GM12865 (cell line): ENCODE results near the gene CGB5.
"Not testable (repeated sequence)": the region's sequence is repeated elsewhere in the genome, so short reads cannot be mapped to it uniquely, and the experiment has no call there.

Source experiments
- DNase-seq: peaks from one replicate; pipeline ENCODE4 v3.0.0; 2010; ENCODE audit warnings: low read depth
- H3K4me3 ChIP-seq: 2 replicates; pipeline ENCODE4 v1.5.1; 2011; ENCODE audit warnings: mild to moderate bottlenecking, low read depth, low read length, control low read depth
- CTCF ChIP-seq: IDR thresholded peaks from 2 replicates; pipeline ENCODE4 v1.5.1; 2011; ENCODE audit warnings: low read length, control low read depth, low read depth, inconsistent platforms; ENCODE audit not compliant: insufficient read depth; ENCODE audit errors: missing control alignments

Gene CGB5

GRCh38 chr19:49022116-49022515, 21.5 kb upstream of the CGB5 start:
- no peak for DNase-seq
- TF ChIP-seq CTCF, result no peak

GRCh38 chr19:49024233-49024632, 19.4 kb upstream of the CGB5 start, which contains the start of gene CGB3:
TSS of gene CGB3 (minus strand) at chr19:49024333. CDS start at chr19:49023971, 362 bp downstream.
- H3K4me3 ChIP-seq, DNase-seq: not testable (repeated sequence)

More at GRCh38 chr19:49022116-49022515, 21.5 kb upstream of the CGB5 start:
- no peak overlapping the region for H3K4me3 ChIP-seq

GRCh38 chr19:49025088-49025487, 18.6 kb upstream of the CGB5 start:
- not testable (repeated sequence) for H3K4me3 ChIP-seq, DNase-seq

GRCh38 chr19:49025599-49025998, 18.0 kb upstream of the CGB5 start:
- not testable (repeated sequence) for DNase-seq, H3K4me3 ChIP-seq

GRCh38 chr19:49028686-49029085, 15.0 kb upstream of the CGB5 start:
- not testable (repeated sequence) for H3K4me3 ChIP-seq, DNase-seq

GRCh38 chr19:49029749-49030148, 13.9 kb upstream of the CGB5 start:
- not testable (repeated sequence) for H3K4me3 ChIP-seq, DNase-seq

- DNase-seq, result not testable (repeated sequence)
These were observed 13.3 kb upstream of the CGB5 start for GRCh38 chr19:49030323-49030722.

GRCh38 chr19:49031642-49032301, 11.9 kb upstream of the CGB5 start, which contains the start of gene CGB2:
TSS of gene CGB2 (plus strand) at chr19:49031890. CDS start at chr19:49032096, 206 bp downstream.
- not testable (repeated sequence) for DNase-seq, H3K4me3 ChIP-seq
- TF ChIP-seq CTCF, result peak; percentile 35

More at GRCh38 chr19:49030323-49030722, 13.3 kb upstream of the CGB5 start:
- not testable (repeated sequence) for H3K4me3 ChIP-seq

GRCh38 chr19:49036815-49037214, 6.8 kb upstream of the CGB5 start, which contains the start of gene CGB1:
TSS of gene CGB1 (minus strand) at chr19:49036895. CDS start at chr19:49036711, 184 bp downstream.
- DNase-seq, H3K4me3 ChIP-seq: not testable (repeated sequence)
- peak; percentile 53 for TF ChIP-seq CTCF

GRCh38 chr19:49038111-49038510, 5.5 kb upstream of the CGB5 start:
- DNase-seq, H3K4me3 ChIP-seq: not testable (repeated sequence)

- not testable (repeated sequence) for H3K4me3 ChIP-seq, DNase-seq
These were observed 4.9 kb upstream of the CGB5 start for GRCh38 chr19:49038557-49039276.

- DNase-seq, H3K4me3 ChIP-seq: not testable (repeated sequence)
These were observed 3.9 kb upstream of the CGB5 start for GRCh38 chr19:49039736-49040135.
